ENCODE measurements around the gene SRCAP.

GRCh38 chr16:30779596-30779995, 80.6 kb downstream of the SRCAP start:
- no peak for TF ChIP-seq CTCF (IDR thresholded peaks at IDR 0.05)
- TF ChIP-seq POLR2A (IDR thresholded peaks at IDR 0.05), result no peak
